PC-9 (cell line): Measurements from ENCODE around the gene SDK1.

Experiments
- EZH2 ChIP-seq: fragments of 200-600 bp; sonication (generic); IDR thresholded peaks from 2 replicates; pipeline ENCODE4 v1.8.0; 2017; ENCODE audit warnings: antibody characterized with exemption, low read depth
- TF ChIP-seq, protein P1 (sequence below): fragments of 200-600 bp; sonication (generic); conservative IDR thresholded peaks from 2 replicates; pipeline ENCODE4 v1.6.1; 2017; ENCODE audit warnings: mixed run types, antibody characterized with exemption, mild to moderate bottlenecking, moderate library complexity

DNA sequence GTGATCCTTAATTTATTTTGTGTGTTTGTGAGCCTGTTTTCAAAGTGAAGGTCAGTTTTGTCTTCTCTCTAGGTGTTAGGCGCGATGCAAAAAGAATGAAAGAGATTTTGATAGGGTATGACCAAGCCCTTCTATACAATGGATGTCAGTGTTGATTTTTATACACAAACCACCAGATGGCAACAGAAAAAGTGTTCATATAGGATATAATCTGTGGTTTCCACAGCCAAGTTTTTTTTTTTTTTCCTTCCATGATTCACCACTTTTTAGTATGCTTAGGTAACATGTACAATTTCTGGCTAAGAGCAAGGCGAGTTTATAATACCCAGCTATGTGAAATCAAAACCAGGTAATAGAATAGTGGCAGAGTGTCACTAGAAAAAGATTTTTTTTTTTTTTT lies 8.1 kb downstream of the SDK1 start:
- TF ChIP-seq, protein P1, sequence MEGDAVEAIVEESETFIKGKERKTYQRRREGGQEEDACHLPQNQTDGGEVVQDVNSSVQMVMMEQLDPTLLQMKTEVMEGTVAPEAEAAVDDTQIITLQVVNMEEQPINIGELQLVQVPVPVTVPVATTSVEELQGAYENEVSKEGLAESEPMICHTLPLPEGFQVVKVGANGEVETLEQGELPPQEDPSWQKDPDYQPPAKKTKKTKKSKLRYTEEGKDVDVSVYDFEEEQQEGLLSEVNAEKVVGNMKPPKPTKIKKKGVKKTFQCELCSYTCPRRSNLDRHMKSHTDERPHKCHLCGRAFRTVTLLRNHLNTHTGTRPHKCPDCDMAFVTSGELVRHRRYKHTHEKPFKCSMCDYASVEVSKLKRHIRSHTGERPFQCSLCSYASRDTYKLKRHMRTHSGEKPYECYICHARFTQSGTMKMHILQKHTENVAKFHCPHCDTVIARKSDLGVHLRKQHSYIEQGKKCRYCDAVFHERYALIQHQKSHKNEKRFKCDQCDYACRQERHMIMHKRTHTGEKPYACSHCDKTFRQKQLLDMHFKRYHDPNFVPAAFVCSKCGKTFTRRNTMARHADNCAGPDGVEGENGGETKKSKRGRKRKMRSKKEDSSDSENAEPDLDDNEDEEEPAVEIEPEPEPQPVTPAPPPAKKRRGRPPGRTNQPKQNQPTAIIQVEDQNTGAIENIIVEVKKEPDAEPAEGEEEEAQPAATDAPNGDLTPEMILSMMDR = no peak
- no peak for TF ChIP-seq EZH2
